Caco-2 (cell line): ENCODE data around the gene SPATA32. TPM values are rescaled to one million over a fixed set of nuclear protein-coding genes. Genes with fewer than 3 reads are reported as not detected.

Source experiments
- BruUV-seq: library from RNA; stranded (reverse); fragments of 400-500 nt; replicated peaks from 2 replicates; lab custom pipeline; 2021; lab: Mats Ljungman, UMichigan
- CTCF ChIA-PET: fragments of 300-600 bp; sonication (Branson Sonifier 250); formaldehyde crosslinking; loops from one replicate; lab custom pipeline; 2022; ENCODE audit warnings: antibody characterized with exemption; lab: Charles Lee
- POLR2A ChIA-PET: fragments of 300-600 bp; sonication (Branson Sonifier 250); formaldehyde crosslinking; loops from one replicate; lab custom pipeline; 2022; ENCODE audit warnings: antibody characterized with exemption; lab: Charles Lee
- DNase-seq, 2 experiments: peaks; one replicate each; pipeline versions ENCODE4 v3.0.0 to v3.0.0-alpha.2; 2020 to 2022
- H3K27me3 ChIP-seq: replicated peaks from 2 replicates; pipeline ENCODE4 v1.6.0; 2011; ENCODE audit warnings: low read length; ENCODE audit not compliant: control insufficient read depth, insufficient read depth
- H3K36me3 ChIP-seq: 2 replicates; pipeline ENCODE4 v1.5.1; 2011; ENCODE audit warnings: low read length; ENCODE audit not compliant: control insufficient read depth, insufficient read depth
- H3K4me1 ChIP-seq: fragments of 250-450 bp; sonication (Bioruptor Pico); 2 replicates; pipeline ENCODE4 v1.5.1; 2020; ENCODE audit warnings: mild to moderate bottlenecking
- H3K4me3 ChIP-seq: 2 replicates; pipeline ENCODE4 v1.5.1; 2011; ENCODE audit warnings: low read depth, mild to moderate bottlenecking, control low read depth, low read length
- H3K9me3 ChIP-seq: fragments of 250-450 bp; sonication (Bioruptor Pico); 2 replicates; pipeline ENCODE4 v1.5.1; 2020; ENCODE audit warnings: mild to moderate bottlenecking, moderate library complexity
- H3K27ac Mint-ChIP-seq: one replicate; pipeline ENCODE4 v1.8.0; 2022; ENCODE audit warnings: mixed read lengths; ENCODE audit not compliant: unreplicated experiment
- H3K27me3 Mint-ChIP-seq: one replicate; pipeline ENCODE4 v1.8.0; 2022; ENCODE audit warnings: mixed read lengths; ENCODE audit not compliant: insufficient read depth, unreplicated experiment
- H3K36me3 Mint-ChIP-seq: one replicate; pipeline ENCODE4 v1.8.0; 2022; ENCODE audit warnings: mild to moderate bottlenecking, mixed read lengths; ENCODE audit not compliant: insufficient read depth, unreplicated experiment
- H3K4me1 Mint-ChIP-seq: one replicate; pipeline ENCODE4 v1.8.0; 2022; ENCODE audit warnings: low read depth, mixed read lengths; ENCODE audit not compliant: unreplicated experiment
- H3K4me3 Mint-ChIP-seq: one replicate; pipeline ENCODE4 v1.8.0; 2022; ENCODE audit warnings: mild to moderate bottlenecking, moderate library complexity, mixed read lengths; ENCODE audit not compliant: unreplicated experiment
- H3K9me3 Mint-ChIP-seq: one replicate; pipeline ENCODE4 v1.8.0; 2022; ENCODE audit warnings: mixed read lengths; ENCODE audit not compliant: unreplicated experiment
- intact Hi-C: fragments of 100-400 bp; cut with micrococcal nuclease; formaldehyde crosslinking; loops from one replicate; pipeline ENCODE4 v1.10.0; 2022; ENCODE audit not compliant: unreplicated experiment
- total RNA-seq: library from RNA; stranded (reverse); gene quantifications from 2 replicates; pipeline ENCODE4 v1.2.3, GENCODE V29; 2022
- TF ChIP-seq, protein P1 (sequence below), 2 experiments: fragments of 200-600 bp in 1 of 2; IDR thresholded peaks; 1 replicate in 1 of 2; 2 replicates in 1 of 2; pipeline versions ENCODE4 v1.5.1 to v1.8.0; 2011 to 2022; ENCODE audit warnings: antibody characterized with exemption in 1 of 2, control low read depth in 1 of 2, inconsistent platforms in 1 of 2, low read depth in 1 of 2, low read length in 1 of 2, mild to moderate bottlenecking in 1 of 2, moderate library complexity in 1 of 2; ENCODE audit not compliant: insufficient read depth in 1 of 2, severe bottlenecking in 1 of 2, unreplicated experiment in 1 of 2

The SPATA32 gene
- total RNA-seq, 1 experiment from 2014 or later, result not detected

DNA sequence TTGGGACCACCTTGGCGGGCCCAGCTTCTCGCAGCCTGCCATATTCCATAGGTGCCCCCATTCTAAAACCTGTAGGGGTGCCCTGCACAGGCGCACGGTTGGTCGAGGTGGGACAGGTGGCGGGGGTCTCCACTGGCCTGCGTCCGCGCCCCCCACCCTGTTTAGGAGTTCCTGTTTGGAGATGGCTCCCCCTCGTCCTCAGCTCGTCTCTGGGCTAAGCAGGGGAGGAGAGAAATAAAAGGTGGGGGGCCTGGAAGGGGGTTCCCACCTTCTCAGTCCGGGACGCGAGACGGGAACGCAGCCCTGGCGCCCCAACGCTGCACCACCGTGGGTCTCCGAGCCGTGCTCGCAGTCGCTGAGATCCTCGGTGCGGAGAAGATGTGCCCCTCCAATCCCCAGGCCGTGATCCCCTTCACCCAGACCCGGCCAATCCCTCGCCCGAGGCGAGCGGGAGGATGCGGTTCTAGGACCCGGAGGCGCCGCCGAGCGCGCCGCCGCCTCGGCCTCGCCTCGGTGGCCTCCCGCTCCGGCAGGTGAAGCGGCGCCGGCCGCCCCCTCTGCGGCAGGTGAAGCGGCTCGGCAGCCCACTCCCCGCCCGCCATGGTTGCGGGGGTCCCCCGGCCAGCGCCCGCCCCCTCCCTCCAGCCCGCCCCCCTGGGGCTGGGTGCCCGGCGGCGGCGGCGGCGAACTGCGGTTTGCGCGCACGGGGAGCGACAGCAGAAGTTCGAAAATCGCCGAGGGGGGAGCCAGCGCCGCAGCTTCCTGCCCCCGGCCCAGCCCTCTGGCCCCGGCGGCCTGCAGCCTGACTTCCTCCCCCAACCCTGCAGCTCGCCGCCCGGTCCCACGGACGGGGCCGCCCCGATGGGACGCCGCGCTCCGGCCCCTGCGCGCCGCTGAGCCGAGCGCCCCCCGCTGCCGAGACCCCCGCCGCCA is 40.5 kb downstream of the SPATA32 start, which contains the start of gene FMNL1:
FMNL1 (plus strand) TSS at position 805 of the 933 bp plus-strand sequence. CDS start 240 bp downstream, outside the sequence.
- H3K4me3 ChIP-seq, result peak within 1 kb of the TSS; percentile 47
- Mint-ChIP-seq H3K9me3 (no peaks in the 10 kb centered on the region), H3K27me3 (peaks cover 17% of the 10 kb centered on the region), H3K27ac (no peak within 1 kb of the TSS), H3K36me3 (no peaks in the 10 kb centered on the region), H3K4me1 (no peaks in the 10 kb centered on the region), H3K4me3 (peak within 1 kb of the TSS; percentile 73)
- peaks cover 1% of the 10 kb centered on the region; the same call in 1 of the 2 replicates for H3K27me3 ChIP-seq
- ChIA-PET POLR2A (no interaction called here), CTCF (interaction anchor here (0.9 to 3.8 kb wide), 4 partner anchors 10 to 204 kb away, joined by 6 to 42 read pairs (median 14); no protein-coding TSS in a partner anchor)
- DNase-seq, result no peak
- peaks cover 5% of the 10 kb centered on the region; the same call in 1 of the 2 replicates for H3K4me1 ChIP-seq
- BruUV-seq, result no TSS peak
- H3K9me3 ChIP-seq, result no peaks in the 10 kb centered on the region
- H3K36me3 ChIP-seq, result no peaks in the 10 kb centered on the region
- intact Hi-C loops, result no loop called here
- TF ChIP-seq, protein P1, sequence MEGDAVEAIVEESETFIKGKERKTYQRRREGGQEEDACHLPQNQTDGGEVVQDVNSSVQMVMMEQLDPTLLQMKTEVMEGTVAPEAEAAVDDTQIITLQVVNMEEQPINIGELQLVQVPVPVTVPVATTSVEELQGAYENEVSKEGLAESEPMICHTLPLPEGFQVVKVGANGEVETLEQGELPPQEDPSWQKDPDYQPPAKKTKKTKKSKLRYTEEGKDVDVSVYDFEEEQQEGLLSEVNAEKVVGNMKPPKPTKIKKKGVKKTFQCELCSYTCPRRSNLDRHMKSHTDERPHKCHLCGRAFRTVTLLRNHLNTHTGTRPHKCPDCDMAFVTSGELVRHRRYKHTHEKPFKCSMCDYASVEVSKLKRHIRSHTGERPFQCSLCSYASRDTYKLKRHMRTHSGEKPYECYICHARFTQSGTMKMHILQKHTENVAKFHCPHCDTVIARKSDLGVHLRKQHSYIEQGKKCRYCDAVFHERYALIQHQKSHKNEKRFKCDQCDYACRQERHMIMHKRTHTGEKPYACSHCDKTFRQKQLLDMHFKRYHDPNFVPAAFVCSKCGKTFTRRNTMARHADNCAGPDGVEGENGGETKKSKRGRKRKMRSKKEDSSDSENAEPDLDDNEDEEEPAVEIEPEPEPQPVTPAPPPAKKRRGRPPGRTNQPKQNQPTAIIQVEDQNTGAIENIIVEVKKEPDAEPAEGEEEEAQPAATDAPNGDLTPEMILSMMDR (IDR thresholded peaks at IDR 0.05; ENCODE audit: insufficient read depth in 1 of 2, low read depth in 1 of 2, low read length in 1 of 2, severe bottlenecking in 1 of 2, unreplicated experiment in 1 of 2), result no peak

DNA sequence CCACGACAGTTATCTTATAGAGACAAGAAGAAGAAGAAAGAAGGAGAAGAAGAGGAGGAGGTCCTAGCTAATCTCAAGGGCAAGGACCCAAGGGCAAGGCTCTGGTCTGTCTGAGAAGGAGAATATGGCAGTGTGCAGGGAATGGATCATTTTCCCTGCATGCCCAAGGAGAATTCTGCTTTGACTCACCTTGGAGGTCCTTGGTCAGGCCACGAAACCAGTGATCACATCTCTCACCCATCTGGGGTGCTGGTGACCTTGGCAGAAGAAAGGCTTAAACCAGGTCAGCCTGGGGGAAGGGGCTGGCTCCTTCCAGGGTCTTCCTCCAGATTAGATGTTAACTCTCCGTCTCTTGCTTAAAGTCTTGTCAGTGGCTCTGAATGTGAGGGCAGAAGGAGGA is 41.8 kb downstream of the SPATA32 start:
- POLR2A ChIA-PET, result no interaction called here
- Histone ChIP-seq H3K9me3 (no peaks in the 10 kb centered on the region), H3K4me3 (no peak overlapping the region), H3K4me1 (peaks cover 5% of the 10 kb centered on the region; the same call in 1 of the 2 replicates), H3K36me3 (no peaks in the 10 kb centered on the region), H3K27me3 (peaks cover 1% of the 10 kb centered on the region; the same call in 1 of the 2 replicates)
- intact Hi-C loops, result no loop called here
- Mint-ChIP-seq H3K4me1 (no peaks in the 10 kb centered on the region), H3K36me3 (no peaks in the 10 kb centered on the region), H3K4me3 (peak overlapping the region; percentile 35), H3K27ac (no peak overlapping the region), H3K9me3 (no peaks in the 10 kb centered on the region), H3K27me3 (peaks cover 17% of the 10 kb centered on the region)
- no peak for DNase-seq
- TF ChIP-seq, protein P1 (IDR thresholded peaks at IDR 0.05; ENCODE audit: insufficient read depth in 1 of 2, low read depth in 1 of 2, low read length in 1 of 2, severe bottlenecking in 1 of 2, unreplicated experiment in 1 of 2), result no peak
- CTCF ChIA-PET, result interaction anchor here (0.9 to 3.8 kb wide), 9 partner anchors 11 to 206 kb away, joined by 3 to 42 read pairs (median 6); no protein-coding TSS in a partner anchor
- no TSS peak for BruUV-seq
